Testis (tissue), 2 donors: ENCODE results near the gene CENPX.

ENCODE experiments used
- POLR2A ChIP-seq: fragments of 450-650 bp; IDR thresholded peaks from one replicate; pipeline ENCODE4 v1.6.1; 2017; ENCODE audit warnings: antibody characterized with exemption, mild to moderate bottlenecking, moderate library complexity
- TF ChIP-seq, protein P1 (sequence below), 3 experiments: fragments of 450-650 bp in 2 of 3; fragments of 200-600 bp in 1 of 3; sonication (generic) in 1 of 3; IDR thresholded peaks; one replicate each; pipeline ENCODE4 v1.5.1; 2016 to 2019; ENCODE audit warnings: antibody characterized with exemption in 3 of 3, mild to moderate bottlenecking in 2 of 3, moderate library complexity in 1 of 3

DNA sequence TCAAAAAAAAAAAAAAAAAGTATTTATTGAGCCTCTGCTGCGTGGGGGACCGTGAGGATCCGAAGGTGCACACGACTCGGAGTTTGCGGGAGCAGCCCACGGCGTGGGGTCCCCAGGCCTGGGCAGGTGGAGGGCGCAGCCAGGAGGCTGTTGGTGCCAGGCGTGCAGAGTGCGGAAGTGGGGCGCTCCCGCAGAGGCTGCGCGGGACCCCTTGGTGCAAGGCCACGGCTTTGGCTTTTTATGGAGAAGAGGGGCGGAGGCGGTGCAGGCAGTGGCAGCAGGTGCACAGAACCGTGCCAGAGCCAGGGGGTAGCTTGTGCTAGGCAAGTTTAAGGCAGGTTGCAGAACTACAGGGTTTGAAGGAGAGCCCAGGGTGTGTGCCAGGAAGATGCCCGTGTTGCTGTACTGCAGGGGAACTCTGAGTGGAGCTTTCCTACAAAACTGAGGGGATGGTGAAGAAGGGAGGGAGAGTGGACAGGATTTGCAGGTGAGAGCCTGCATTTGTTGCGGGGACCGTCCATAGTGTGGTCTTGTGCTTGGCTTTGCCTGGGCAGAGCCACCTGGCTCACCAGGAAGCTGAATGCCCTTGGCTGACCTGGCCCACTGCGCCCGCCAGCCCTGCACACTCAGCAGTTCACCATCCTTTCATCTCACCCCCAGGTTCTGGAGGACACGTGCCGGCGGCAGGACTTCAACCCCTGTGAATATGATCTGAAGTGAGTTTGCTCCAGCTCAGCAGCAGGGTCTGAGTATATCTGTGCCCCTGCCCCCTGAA is 44.0 kb downstream of the CENPX start:
- TF ChIP-seq, protein P1, sequence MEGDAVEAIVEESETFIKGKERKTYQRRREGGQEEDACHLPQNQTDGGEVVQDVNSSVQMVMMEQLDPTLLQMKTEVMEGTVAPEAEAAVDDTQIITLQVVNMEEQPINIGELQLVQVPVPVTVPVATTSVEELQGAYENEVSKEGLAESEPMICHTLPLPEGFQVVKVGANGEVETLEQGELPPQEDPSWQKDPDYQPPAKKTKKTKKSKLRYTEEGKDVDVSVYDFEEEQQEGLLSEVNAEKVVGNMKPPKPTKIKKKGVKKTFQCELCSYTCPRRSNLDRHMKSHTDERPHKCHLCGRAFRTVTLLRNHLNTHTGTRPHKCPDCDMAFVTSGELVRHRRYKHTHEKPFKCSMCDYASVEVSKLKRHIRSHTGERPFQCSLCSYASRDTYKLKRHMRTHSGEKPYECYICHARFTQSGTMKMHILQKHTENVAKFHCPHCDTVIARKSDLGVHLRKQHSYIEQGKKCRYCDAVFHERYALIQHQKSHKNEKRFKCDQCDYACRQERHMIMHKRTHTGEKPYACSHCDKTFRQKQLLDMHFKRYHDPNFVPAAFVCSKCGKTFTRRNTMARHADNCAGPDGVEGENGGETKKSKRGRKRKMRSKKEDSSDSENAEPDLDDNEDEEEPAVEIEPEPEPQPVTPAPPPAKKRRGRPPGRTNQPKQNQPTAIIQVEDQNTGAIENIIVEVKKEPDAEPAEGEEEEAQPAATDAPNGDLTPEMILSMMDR (IDR thresholded peaks at IDR 0.05), result no peak
- TF ChIP-seq POLR2A, result no peak
